ENCODE data around the gene ASB10. TPM values are rescaled to one million over a fixed set of nuclear protein-coding genes. Genes with fewer than 3 reads are reported as not detected.

Gene ASB10
- total and polyA plus RNA-seq, 2 of the 4 experiments (the other 2 are of a cell fraction), result not detected

DNA sequence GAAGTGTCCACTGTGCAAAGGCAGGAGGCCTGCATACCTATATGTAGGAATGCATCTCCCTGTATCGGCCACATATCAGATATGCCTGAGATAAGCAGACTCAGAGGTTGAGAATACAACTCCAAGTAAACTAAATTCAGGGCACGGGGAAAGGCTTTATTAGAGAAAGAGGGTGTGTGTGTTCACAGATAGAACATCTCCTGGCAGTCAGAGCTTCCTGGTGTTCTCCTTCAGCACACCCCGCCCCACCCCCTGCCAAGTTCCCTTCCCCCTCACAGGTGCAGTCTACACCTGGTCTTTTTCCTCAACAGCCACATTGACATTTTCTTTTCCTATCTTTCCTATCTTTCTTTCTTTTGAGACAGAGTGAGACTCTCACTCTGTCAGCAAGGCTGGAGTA is 36.7 kb downstream of the ASB10 start:
- ChIA-PET POLR2A (ENCODE audit: unreplicated experiment) (no interaction called here), CTCF (no interaction called here)
- Histone ChIP-seq H3K18ac (ENCODE audit: low read depth, low read length) (no peak overlapping the region), H3K4me2 (ENCODE audit: low read depth, low read length) (no peak overlapping the region), H4K20me1 (ENCODE audit: insufficient read depth, low read length) (no peaks in the 10 kb centered on the region; the same call in 1 of the 2 replicates), H3K27me3 (ENCODE audit: control insufficient read depth, insufficient read depth, low read length) (peaks cover 56% of the 10 kb centered on the region), H3K4me1 (ENCODE audit: control insufficient read depth, insufficient read depth, low read length) (no peaks in the 10 kb centered on the region), H4K91ac (ENCODE audit: insufficient read depth, low read depth, low read length) (no peak overlapping the region), H2AK5ac (ENCODE audit: low read depth, low read length) (no peak overlapping the region), H3K27ac (ENCODE audit: insufficient read depth, low read length) (no peak overlapping the region), H3K23ac (ENCODE audit: low read depth, low read length) (no peak overlapping the region), H2BK120ac (ENCODE audit: low read depth, low read length) (no peak overlapping the region), H3K36me3 (ENCODE audit: control insufficient read depth, insufficient read depth, low read length) (peaks cover 2% of the 10 kb centered on the region; the same call in 1 of the 2 replicates), H2AK9ac (replicated peaks; ENCODE audit: low read depth, low read length, poor library complexity) (no peak overlapping the region), H2AFZ (replicated peaks; ENCODE audit: low read length, poor library complexity) (no peak overlapping the region), H4K5ac (ENCODE audit: low read depth, low read length) (no peak overlapping the region), H3K4me3 (ENCODE audit: insufficient read depth, low read depth, low read length) (no peak overlapping the region), H3K14ac (replicated peaks; ENCODE audit: low read depth, low read length) (no peak overlapping the region), H3K9ac (ENCODE audit: low read depth, low read length) (no peak overlapping the region), H3K4ac (ENCODE audit: low read depth, low read length) (no peak overlapping the region), H3K56ac (ENCODE audit: extremely low read depth, insufficient read depth, low read length) (no peak overlapping the region), H2BK20ac (ENCODE audit: low read depth, low read length) (no peak overlapping the region), H3K9me3 (ENCODE audit: control insufficient read depth, insufficient read depth, low read length) (no peaks in the 10 kb centered on the region), H3K9me1 (ENCODE audit: insufficient read depth, low read length) (no peaks in the 10 kb centered on the region), H4K8ac (ENCODE audit: low read depth in 2 of 2, low read length in 2 of 2) (no peak overlapping the region), H2BK5ac (ENCODE audit: low read depth, low read length, poor library complexity, severe bottlenecking) (no peak overlapping the region), H2BK15ac (ENCODE audit: low read depth, low read length) (no peak overlapping the region), H3K79me1 (ENCODE audit: low read depth in 1 of 2, low read length in 2 of 2) (no peaks in the 10 kb centered on the region)
- DNase-seq (no peak), ATAC-seq (ENCODE audit: low read depth) (no peak)
- no CpG with 5 or more reads among the region's 3 CpGs for WGBS, 2 experiments (ENCODE audit: extremely low coverage in 2 of 2, insufficient read length in 1 of 2)
- in situ Hi-C loops (cut with MboI; ENCODE audit: low sequenced_read_pairs) (no loop called here), intact Hi-C loops (cut with micrococcal nuclease) (no loop called here), dilution Hi-C loops (cut with HindIII; ENCODE audit: low sequenced_read_pairs, unreplicated experiment) (no loop called here)
- BruUV-seq (replicated peaks), result no TSS peak
- TF ChIP-seq MAZ (IDR thresholded peaks at IDR 0.05; ENCODE audit: borderline replicate concordance, low read depth, low read length), result no peak
- TF ChIP-seq RAD21 (IDR thresholded peaks at IDR 0.05; ENCODE audit: low read length), result no peak
- no peak for TF ChIP-seq SMC3 (IDR thresholded peaks at IDR 0.05; ENCODE audit: low read depth, low read length)
- no peak for TF ChIP-seq MXI1 (IDR thresholded peaks at IDR 0.05; ENCODE audit: borderline replicate concordance, low read depth, low read length)
- no peak for TF ChIP-seq POLR2A (IDR thresholded peaks at IDR 0.05; ENCODE audit: low read depth, low read length)
- no peak for TF ChIP-seq RCOR1 (IDR thresholded peaks at IDR 0.05; ENCODE audit: insufficient replicate concordance, low read length)
- TF ChIP-seq, protein P1, sequence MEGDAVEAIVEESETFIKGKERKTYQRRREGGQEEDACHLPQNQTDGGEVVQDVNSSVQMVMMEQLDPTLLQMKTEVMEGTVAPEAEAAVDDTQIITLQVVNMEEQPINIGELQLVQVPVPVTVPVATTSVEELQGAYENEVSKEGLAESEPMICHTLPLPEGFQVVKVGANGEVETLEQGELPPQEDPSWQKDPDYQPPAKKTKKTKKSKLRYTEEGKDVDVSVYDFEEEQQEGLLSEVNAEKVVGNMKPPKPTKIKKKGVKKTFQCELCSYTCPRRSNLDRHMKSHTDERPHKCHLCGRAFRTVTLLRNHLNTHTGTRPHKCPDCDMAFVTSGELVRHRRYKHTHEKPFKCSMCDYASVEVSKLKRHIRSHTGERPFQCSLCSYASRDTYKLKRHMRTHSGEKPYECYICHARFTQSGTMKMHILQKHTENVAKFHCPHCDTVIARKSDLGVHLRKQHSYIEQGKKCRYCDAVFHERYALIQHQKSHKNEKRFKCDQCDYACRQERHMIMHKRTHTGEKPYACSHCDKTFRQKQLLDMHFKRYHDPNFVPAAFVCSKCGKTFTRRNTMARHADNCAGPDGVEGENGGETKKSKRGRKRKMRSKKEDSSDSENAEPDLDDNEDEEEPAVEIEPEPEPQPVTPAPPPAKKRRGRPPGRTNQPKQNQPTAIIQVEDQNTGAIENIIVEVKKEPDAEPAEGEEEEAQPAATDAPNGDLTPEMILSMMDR (conservative IDR thresholded peaks at IDR 0.05; ENCODE audit: low read depth, low read length), result no peak

Measured in IMR-90 (cell line).